GM23338 (cell line): ENCODE measurements around the gene ALKBH4. TPM values are rescaled to one million over a fixed set of nuclear protein-coding genes. Genes with fewer than 3 reads are reported as not detected.

Source experiments
- ATAC-seq: fragments of 200-7000 bp; cut with Tn5 transposase; 3 replicates; pipeline ENCODE4 v1.9.1; 2020
- DNase-seq: peaks from one replicate; pipeline ENCODE4 v3.0.0-alpha.2; 2015; ENCODE audit warnings: low spot score
- H2AFZ ChIP-seq: fragments of 200-600 bp; sonication (generic); 2 replicates; pipeline ENCODE4 v1.8.0; 2016; ENCODE audit warnings: antibody characterized with exemption, mild to moderate bottlenecking, moderate library complexity
- H3F3A ChIP-seq: fragments of 200-600 bp; sonication (generic); replicated peaks from 2 replicates; pipeline ENCODE4 v1.8.0; 2017; ENCODE audit warnings: antibody characterized with exemption, mixed run types, low read depth
- H3K27ac ChIP-seq: fragments of 200-600 bp; sonication (generic); 2 replicates; pipeline ENCODE4 v1.6.1; 2016; ENCODE audit warnings: low read depth
- H3K27me3 ChIP-seq: fragments of 200-600 bp; sonication (generic); 2 replicates; pipeline ENCODE4 v1.8.0; 2016; ENCODE audit warnings: mild to moderate bottlenecking, mixed run types, moderate library complexity; ENCODE audit not compliant: insufficient read depth
- H3K36me3 ChIP-seq: fragments of 200-600 bp; sonication (generic); 2 replicates; pipeline ENCODE4 v1.8.0; 2016; ENCODE audit warnings: mild to moderate bottlenecking; ENCODE audit not compliant: insufficient read depth
- H3K4me1 ChIP-seq: fragments of 200-600 bp; sonication (generic); 2 replicates; pipeline ENCODE4 v1.8.0; 2016; ENCODE audit warnings: mild to moderate bottlenecking, moderate library complexity; ENCODE audit not compliant: insufficient read depth
- H3K4me2 ChIP-seq: fragments of 200-600 bp; sonication (generic); 2 replicates; pipeline ENCODE4 v1.7.1; 2017; ENCODE audit warnings: mixed run types
- H3K4me3 ChIP-seq: fragments of 200-600 bp; sonication (generic); 2 replicates; pipeline ENCODE4 v1.6.1; 2016; ENCODE audit warnings: mixed run types
- H3K79me2 ChIP-seq: fragments of 200-600 bp; sonication (generic); replicated peaks from 2 replicates; pipeline ENCODE4 v1.8.0; 2017; ENCODE audit warnings: mild to moderate bottlenecking; ENCODE audit not compliant: insufficient read depth
- H3K9me2 ChIP-seq: fragments of 200-600 bp; sonication (generic); 2 replicates; pipeline ENCODE4 v1.8.0; 2017; ENCODE audit not compliant: insufficient read depth
- H4K20me1 ChIP-seq: fragments of 200-600 bp; sonication (generic); replicated peaks from 2 replicates; pipeline ENCODE4 v1.8.0; 2017; ENCODE audit warnings: mild to moderate bottlenecking; ENCODE audit not compliant: insufficient read depth
- H3K27ac Mint-ChIP-seq: 2 replicates; pipeline ENCODE4 v1.8.0; 2020; ENCODE audit warnings: inconsistent platforms, mild to moderate bottlenecking, moderate library complexity, mixed read lengths
- H3K27me3 Mint-ChIP-seq: 3 replicates; pipeline ENCODE4 v1.8.0; 2022; ENCODE audit warnings: low read depth, mild to moderate bottlenecking, moderate library complexity, mixed read lengths, inconsistent platforms; ENCODE audit not compliant: insufficient read depth, poor library complexity
- H3K36me3 Mint-ChIP-seq: 3 replicates; pipeline ENCODE4 v1.8.0; 2021; ENCODE audit warnings: low read depth, mild to moderate bottlenecking, inconsistent platforms, moderate library complexity, mixed read lengths
- H3K4me1 Mint-ChIP-seq: 3 replicates; pipeline ENCODE4 v1.8.0; 2020; ENCODE audit warnings: mild to moderate bottlenecking, inconsistent platforms, mixed read lengths
- H3K4me3 Mint-ChIP-seq: 3 replicates; pipeline ENCODE4 v1.8.0; 2021; ENCODE audit warnings: moderate library complexity, mild to moderate bottlenecking, inconsistent platforms, mixed read lengths
- H3K9me3 Mint-ChIP-seq: 3 replicates; pipeline ENCODE4 v1.8.0; 2020; ENCODE audit warnings: moderate library complexity, mild to moderate bottlenecking, inconsistent platforms, mixed read lengths
- CREB1 ChIP-seq: fragments of 250-450 bp; sonication (Bioruptor Pico); IDR thresholded peaks from 2 replicates; pipeline ENCODE4 v1.5.0; 2020; ENCODE audit warnings: low read depth, mild to moderate bottlenecking, moderate library complexity
- CTCF ChIP-seq, 2 experiments: fragments of 200-600 bp in 1 of 2; sonication (generic) in 1 of 2; conservative IDR thresholded peaks; 2 replicates each; pipeline versions ENCODE4 v1.5.1 to v1.6.1; 2016 to 2017; ENCODE audit warnings: antibody characterized with exemption in 2 of 2, low read depth in 2 of 2, mild to moderate bottlenecking in 2 of 2, moderate library complexity in 1 of 2
- ETS1 ChIP-seq: IDR thresholded peaks from 2 replicates; pipeline ENCODE4 v1.6.1; 2016; ENCODE audit warnings: antibody characterized with exemption
- EZH2 ChIP-seq: fragments of 200-600 bp; sonication (generic); IDR thresholded peaks from one replicate; pipeline ENCODE4 v1.8.0; 2017; ENCODE audit warnings: antibody characterized with exemption, mild to moderate bottlenecking, low read depth; ENCODE audit not compliant: unreplicated experiment
- EZH2phosphoT487 ChIP-seq: fragments of 200-600 bp; sonication (generic); IDR thresholded peaks from one replicate; pipeline ENCODE4 v1.8.1; 2018; ENCODE audit warnings: antibody characterized with exemption; ENCODE audit not compliant: unreplicated experiment
- JUNB ChIP-seq: IDR thresholded peaks from one replicate; pipeline ENCODE4 v1.6.1; 2016; ENCODE audit warnings: antibody characterized with exemption; ENCODE audit not compliant: unreplicated experiment
- NANOG ChIP-seq: IDR thresholded peaks from 2 replicates; pipeline ENCODE4 v1.6.1; 2016; ENCODE audit warnings: antibody characterized with exemption, borderline replicate concordance
- POLR2AphosphoS5 ChIP-seq: IDR thresholded peaks from 2 replicates; pipeline ENCODE4 v1.6.1; 2016; ENCODE audit warnings: antibody characterized with exemption, low read depth
- REST ChIP-seq: IDR thresholded peaks from one replicate; pipeline ENCODE4 v1.6.1; 2018; ENCODE audit warnings: antibody characterized with exemption; ENCODE audit not compliant: unreplicated experiment
- STAT1 ChIP-seq: IDR thresholded peaks from one replicate; pipeline ENCODE4 v1.6.1; 2016; ENCODE audit warnings: antibody characterized with exemption; ENCODE audit not compliant: unreplicated experiment
- ZNF114 ChIP-seq: fragments of 250-450 bp; sonication (Bioruptor Pico); IDR thresholded peaks from 2 replicates; pipeline ENCODE4 v1.5.0; 2020; ENCODE audit warnings: mild to moderate bottlenecking, moderate library complexity
- ZNF331 ChIP-seq: fragments of 250-450 bp; sonication (Bioruptor Pico); IDR thresholded peaks from 2 replicates; pipeline ENCODE4 v1.5.0; 2020; ENCODE audit warnings: low read depth, mild to moderate bottlenecking, moderate library complexity
- ZNF462 ChIP-seq: fragments of 250-450 bp; sonication (Bioruptor Pico); IDR thresholded peaks from 2 replicates; pipeline ENCODE4 v1.5.0; 2020; ENCODE audit warnings: mild to moderate bottlenecking, moderate library complexity
- polyA plus RNA-seq: library from polyadenylated mRNA; unstranded; fragments of >200 nt; fragmentation: Nextera tagmentation; extraction: Ambion mirVana; gene quantifications from 2 replicates; pipeline ENCODE4 v1.2.1, GENCODE V29; 2016
- total RNA-seq: library from RNA; depleted of rRNA; stranded (reverse); fragments of >200 nt; shearing (Covaris generic); gene quantifications from 2 replicates; pipeline ENCODE4 v1.2.3, GENCODE V29; 2014

Gene ALKBH4
- total and polyA plus RNA-seq, 2 experiments from 2014 or later, result 17.7 to 45.0 TPM

GRCh38 chr7:102460467-102460866 is 4.2 kb downstream of the ALKBH4 start:
- 0 out of 2 replicates have a peak, but pooled peaks cover 5% of the 10 kb centered on the region for H3K4me1 ChIP-seq
- no peak overlapping the region for H3K4me3 ChIP-seq
- H3K79me2 ChIP-seq, result peaks cover 21% of the 10 kb centered on the region
- no peak for ATAC-seq
- H3K9me2 ChIP-seq, result no peaks in the 10 kb centered on the region
- no peak for TF ChIP-seq CTCF (conservative IDR thresholded peaks at IDR 0.05; ENCODE audit: low read depth in 2 of 2)
- no peak for TF ChIP-seq ZNF331 (CRISPR knock-in tag)
- TF ChIP-seq EZH2, result no peak
- TF ChIP-seq ZNF462 (CRISPR knock-in tag), result no peak
- TF ChIP-seq POLR2AphosphoS5, result no peak
- TF ChIP-seq EZH2phosphoT487, result no peak
- no peak for TF ChIP-seq JUNB
- no peak for TF ChIP-seq CREB1 (CRISPR knock-in tag)
- no peak for TF ChIP-seq STAT1
- TF ChIP-seq NANOG, result no peak
- no peak for TF ChIP-seq ETS1
- no peak for TF ChIP-seq ZNF114 (CRISPR knock-in tag)
- no peak for TF ChIP-seq REST
- no peak overlapping the region for H3K4me2 ChIP-seq
- H3K27me3 Mint-ChIP-seq, result peaks cover 10% of the 10 kb centered on the region
- H3K4me3 Mint-ChIP-seq, result no peak overlapping the region
- H3K27ac Mint-ChIP-seq, result no peak overlapping the region
- no peaks in the 10 kb centered on the region for H3F3A ChIP-seq
- H4K20me1 ChIP-seq, result no peaks in the 10 kb centered on the region; the same call in 1 of the 2 replicates
- H3K36me3 Mint-ChIP-seq, result peaks cover 28% of the 10 kb centered on the region
- no peak for DNase-seq
- peaks cover 7% of the 10 kb centered on the region; the same call in 1 of the 2 replicates for H3K36me3 ChIP-seq
- H3K4me1 Mint-ChIP-seq, result peaks cover 8% of the 10 kb centered on the region
- no peaks in the 10 kb centered on the region for H3K27me3 ChIP-seq
- H3K9me3 Mint-ChIP-seq, result 0 out of 3 replicates have a peak, but pooled peaks cover 3% of the 10 kb centered on the region
- no peak overlapping the region for H2AFZ ChIP-seq
- H3K27ac ChIP-seq, result no peak overlapping the region
